Measurements from ENCODE around the gene DISC1. TPM values are rescaled to one million over a fixed set of nuclear protein-coding genes. Genes with fewer than 3 reads are reported as not detected.

The DISC1 gene
- total RNA-seq, 4 donors from 2014 or later = 9.6 to 27.9 (median 13.0) TPM

- ATAC-seq (ENCODE audit: low FRiP score) (no peak), DNase-seq (ENCODE audit: low spot score) (no peak)
- no peak for TF ChIP-seq CTCF (IDR thresholded peaks at IDR 0.05)
Observed at GRCh38 chr1:231750296-231750695, 123.7 kb downstream of the DISC1 start.

- TF ChIP-seq CTCF (IDR thresholded peaks at IDR 0.05) = no peak
- ATAC-seq (ENCODE audit: low FRiP score) = no peak
- DNase-seq (ENCODE audit: low spot score) = no peak
Observed at GRCh38 chr1:231750818-231751362, 124.3 kb downstream of the DISC1 start.

- TF ChIP-seq CTCF (IDR thresholded peaks at IDR 0.05) = no peak
- ATAC-seq (ENCODE audit: low FRiP score) (no peak), DNase-seq (ENCODE audit: low spot score) (no peak)
Observed at GRCh38 chr1:231751415-231751814, 124.8 kb downstream of the DISC1 start.

GRCh38 chr1:231753313-231753712 is 126.7 kb downstream of the DISC1 start:
- no peak for TF ChIP-seq CTCF (IDR thresholded peaks at IDR 0.05)
- DNase-seq (ENCODE audit: low spot score) (no peak), ATAC-seq (ENCODE audit: low FRiP score) (no peak)

GRCh38 chr1:231757101-231757404 is 130.5 kb downstream of the DISC1 start:
- ATAC-seq (ENCODE audit: low FRiP score) (peak; percentile 31), DNase-seq (ENCODE audit: low spot score) (no peak)

GRCh38 chr1:231757759-231758158 is 131.2 kb downstream of the DISC1 start:
- no peak for TF ChIP-seq CTCF (IDR thresholded peaks at IDR 0.05)
- ATAC-seq (ENCODE audit: low FRiP score) = no peak
- DNase-seq (ENCODE audit: low spot score) = no peak

More at GRCh38 chr1:231757101-231757404, 130.5 kb downstream of the DISC1 start:
- TF ChIP-seq CTCF (IDR thresholded peaks at IDR 0.05) = no peak

- no peak for DNase-seq (ENCODE audit: low spot score)
- TF ChIP-seq CTCF (IDR thresholded peaks at IDR 0.05) = no peak
- ATAC-seq (ENCODE audit: low FRiP score) = no peak
Observed at GRCh38 chr1:231761252-231761651, 134.7 kb downstream of the DISC1 start.

Data from omental fat pad (tissue), 4 donors.